ENCODE data around the gene KCNQ1. TPM values are rescaled to one million over a fixed set of nuclear protein-coding genes. Genes with fewer than 3 reads are reported as not detected.

The KCNQ1 gene
- total and polyA plus RNA-seq, 2 experiments from 2014 or later, result 0.45 to 0.87 TPM

DNA sequence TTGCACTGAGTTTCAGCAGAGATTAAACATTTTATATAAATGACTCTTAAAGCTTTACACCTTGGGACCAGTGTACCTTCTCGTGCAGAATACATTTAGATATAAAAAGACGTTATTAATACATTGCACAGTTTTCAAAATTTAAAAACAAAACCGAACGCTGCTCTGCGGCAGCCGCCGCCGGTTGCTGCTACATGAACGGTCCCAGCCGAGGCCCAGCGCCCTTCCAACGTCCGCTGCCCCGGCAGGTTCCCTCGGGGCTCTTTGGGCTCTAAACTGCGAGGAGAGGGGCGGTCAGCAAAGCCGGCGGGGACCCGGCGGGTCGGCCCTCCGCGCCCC lies 438.8 kb downstream of the KCNQ1 start:
- no peak overlapping the region for H3K27ac Mint-ChIP-seq
- no peak overlapping the region for H3K27ac ChIP-seq (ENCODE audit: low read depth)
- H3K27me3 Mint-ChIP-seq (ENCODE audit: insufficient read depth, low read depth, poor library complexity), result peaks cover 55% of the 10 kb centered on the region

DNA sequence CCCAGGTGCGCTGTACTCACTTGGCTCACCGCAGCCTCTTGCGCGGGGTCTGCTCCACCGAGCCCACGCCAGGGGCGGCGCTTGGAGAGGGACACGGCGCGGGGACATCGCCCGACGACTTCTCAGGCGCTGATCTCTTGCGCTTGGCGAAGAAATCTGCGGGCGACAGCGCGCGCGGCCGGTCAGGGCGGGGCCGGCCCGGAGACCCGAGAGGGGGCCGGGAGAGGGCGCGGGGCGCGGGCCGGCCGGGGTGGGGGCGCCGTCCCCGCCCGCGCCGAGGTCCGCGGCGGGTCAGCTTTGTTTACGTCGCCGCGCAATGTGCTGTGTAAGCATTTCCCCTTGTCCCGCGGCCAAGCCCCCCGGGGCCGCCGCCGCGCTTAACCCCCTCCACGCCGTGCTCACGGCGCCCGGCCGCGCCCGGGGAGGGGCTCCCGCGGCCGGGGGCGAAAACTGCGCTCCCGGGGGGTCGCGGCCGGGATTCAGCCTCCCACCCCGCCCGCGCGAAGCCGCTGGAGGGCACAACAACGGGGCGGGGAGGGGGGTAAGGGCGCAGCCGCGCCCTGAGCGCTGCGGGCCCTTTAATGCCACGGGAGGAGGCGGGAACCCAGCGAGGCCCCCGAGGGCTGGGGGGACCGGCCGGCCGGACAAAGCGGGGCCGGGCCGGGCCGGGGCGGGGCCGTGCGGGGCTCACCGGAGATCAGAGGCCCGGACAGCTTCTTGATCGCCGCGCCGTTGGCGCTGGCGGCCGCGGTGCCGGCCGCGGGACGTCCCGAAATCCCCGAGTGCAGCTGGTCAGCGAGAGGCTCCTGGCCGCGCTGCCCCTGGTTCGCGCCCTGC lies 439.4 kb downstream of the KCNQ1 start:
- peaks cover 15% of the 10 kb centered on the region; the same call in 1 of the 2 replicates for H3F3A ChIP-seq (replicated peaks; ENCODE audit: low read depth)
- no peak for DNase-seq (ENCODE audit: low spot score)
- H2AFZ ChIP-seq, result 0 out of 2 replicates have a peak overlapping the region, but pooled peaks have one; percentile 80
- no peaks in the 10 kb centered on the region for H3K9me2 ChIP-seq (ENCODE audit: insufficient read depth)
- peaks cover 5% of the 10 kb centered on the region; the same call in 1 of the 2 replicates for H4K20me1 ChIP-seq (replicated peaks; ENCODE audit: insufficient read depth)
- no peaks in the 10 kb centered on the region for H3K36me3 ChIP-seq (ENCODE audit: insufficient read depth)
- no peak overlapping the region for H3K27ac ChIP-seq (ENCODE audit: low read depth)
- Mint-ChIP-seq H3K36me3 (ENCODE audit: low read depth) (peaks cover 6% of the 10 kb centered on the region; the same call in 2 of the 3 replicates), H3K9me3 (0 out of 3 replicates have a peak, but pooled peaks cover 2% of the 10 kb centered on the region), H3K27me3 (ENCODE audit: insufficient read depth, low read depth, poor library complexity) (peaks cover 53% of the 10 kb centered on the region), H3K4me1 (peaks cover 23% of the 10 kb centered on the region), H3K4me3 (peak overlapping the region; percentile 69), H3K27ac (no peak overlapping the region)
- ATAC-seq, result peak; percentile 1; the same call in 2 of the 3 replicates
- no peaks in the 10 kb centered on the region for H3K79me2 ChIP-seq (replicated peaks; ENCODE audit: insufficient read depth)
- peak overlapping the region; percentile 69 for H3K4me3 ChIP-seq
- H3K27me3 ChIP-seq (ENCODE audit: insufficient read depth), result peaks cover 79% of the 10 kb centered on the region
- H3K4me2 ChIP-seq, result peak overlapping the region; percentile 85
- peaks cover 27% of the 10 kb centered on the region for H3K4me1 ChIP-seq (ENCODE audit: insufficient read depth)
- TF ChIP-seq CREB1 (CRISPR knock-in tag; IDR thresholded peaks at IDR 0.05; ENCODE audit: low read depth) (no peak), EZH2 (IDR thresholded peaks at IDR 0.05; ENCODE audit: low read depth, unreplicated experiment) (peak; percentile 53), ZNF114 (CRISPR knock-in tag; IDR thresholded peaks at IDR 0.05) (no peak)
- TF ChIP-seq, protein P1, sequence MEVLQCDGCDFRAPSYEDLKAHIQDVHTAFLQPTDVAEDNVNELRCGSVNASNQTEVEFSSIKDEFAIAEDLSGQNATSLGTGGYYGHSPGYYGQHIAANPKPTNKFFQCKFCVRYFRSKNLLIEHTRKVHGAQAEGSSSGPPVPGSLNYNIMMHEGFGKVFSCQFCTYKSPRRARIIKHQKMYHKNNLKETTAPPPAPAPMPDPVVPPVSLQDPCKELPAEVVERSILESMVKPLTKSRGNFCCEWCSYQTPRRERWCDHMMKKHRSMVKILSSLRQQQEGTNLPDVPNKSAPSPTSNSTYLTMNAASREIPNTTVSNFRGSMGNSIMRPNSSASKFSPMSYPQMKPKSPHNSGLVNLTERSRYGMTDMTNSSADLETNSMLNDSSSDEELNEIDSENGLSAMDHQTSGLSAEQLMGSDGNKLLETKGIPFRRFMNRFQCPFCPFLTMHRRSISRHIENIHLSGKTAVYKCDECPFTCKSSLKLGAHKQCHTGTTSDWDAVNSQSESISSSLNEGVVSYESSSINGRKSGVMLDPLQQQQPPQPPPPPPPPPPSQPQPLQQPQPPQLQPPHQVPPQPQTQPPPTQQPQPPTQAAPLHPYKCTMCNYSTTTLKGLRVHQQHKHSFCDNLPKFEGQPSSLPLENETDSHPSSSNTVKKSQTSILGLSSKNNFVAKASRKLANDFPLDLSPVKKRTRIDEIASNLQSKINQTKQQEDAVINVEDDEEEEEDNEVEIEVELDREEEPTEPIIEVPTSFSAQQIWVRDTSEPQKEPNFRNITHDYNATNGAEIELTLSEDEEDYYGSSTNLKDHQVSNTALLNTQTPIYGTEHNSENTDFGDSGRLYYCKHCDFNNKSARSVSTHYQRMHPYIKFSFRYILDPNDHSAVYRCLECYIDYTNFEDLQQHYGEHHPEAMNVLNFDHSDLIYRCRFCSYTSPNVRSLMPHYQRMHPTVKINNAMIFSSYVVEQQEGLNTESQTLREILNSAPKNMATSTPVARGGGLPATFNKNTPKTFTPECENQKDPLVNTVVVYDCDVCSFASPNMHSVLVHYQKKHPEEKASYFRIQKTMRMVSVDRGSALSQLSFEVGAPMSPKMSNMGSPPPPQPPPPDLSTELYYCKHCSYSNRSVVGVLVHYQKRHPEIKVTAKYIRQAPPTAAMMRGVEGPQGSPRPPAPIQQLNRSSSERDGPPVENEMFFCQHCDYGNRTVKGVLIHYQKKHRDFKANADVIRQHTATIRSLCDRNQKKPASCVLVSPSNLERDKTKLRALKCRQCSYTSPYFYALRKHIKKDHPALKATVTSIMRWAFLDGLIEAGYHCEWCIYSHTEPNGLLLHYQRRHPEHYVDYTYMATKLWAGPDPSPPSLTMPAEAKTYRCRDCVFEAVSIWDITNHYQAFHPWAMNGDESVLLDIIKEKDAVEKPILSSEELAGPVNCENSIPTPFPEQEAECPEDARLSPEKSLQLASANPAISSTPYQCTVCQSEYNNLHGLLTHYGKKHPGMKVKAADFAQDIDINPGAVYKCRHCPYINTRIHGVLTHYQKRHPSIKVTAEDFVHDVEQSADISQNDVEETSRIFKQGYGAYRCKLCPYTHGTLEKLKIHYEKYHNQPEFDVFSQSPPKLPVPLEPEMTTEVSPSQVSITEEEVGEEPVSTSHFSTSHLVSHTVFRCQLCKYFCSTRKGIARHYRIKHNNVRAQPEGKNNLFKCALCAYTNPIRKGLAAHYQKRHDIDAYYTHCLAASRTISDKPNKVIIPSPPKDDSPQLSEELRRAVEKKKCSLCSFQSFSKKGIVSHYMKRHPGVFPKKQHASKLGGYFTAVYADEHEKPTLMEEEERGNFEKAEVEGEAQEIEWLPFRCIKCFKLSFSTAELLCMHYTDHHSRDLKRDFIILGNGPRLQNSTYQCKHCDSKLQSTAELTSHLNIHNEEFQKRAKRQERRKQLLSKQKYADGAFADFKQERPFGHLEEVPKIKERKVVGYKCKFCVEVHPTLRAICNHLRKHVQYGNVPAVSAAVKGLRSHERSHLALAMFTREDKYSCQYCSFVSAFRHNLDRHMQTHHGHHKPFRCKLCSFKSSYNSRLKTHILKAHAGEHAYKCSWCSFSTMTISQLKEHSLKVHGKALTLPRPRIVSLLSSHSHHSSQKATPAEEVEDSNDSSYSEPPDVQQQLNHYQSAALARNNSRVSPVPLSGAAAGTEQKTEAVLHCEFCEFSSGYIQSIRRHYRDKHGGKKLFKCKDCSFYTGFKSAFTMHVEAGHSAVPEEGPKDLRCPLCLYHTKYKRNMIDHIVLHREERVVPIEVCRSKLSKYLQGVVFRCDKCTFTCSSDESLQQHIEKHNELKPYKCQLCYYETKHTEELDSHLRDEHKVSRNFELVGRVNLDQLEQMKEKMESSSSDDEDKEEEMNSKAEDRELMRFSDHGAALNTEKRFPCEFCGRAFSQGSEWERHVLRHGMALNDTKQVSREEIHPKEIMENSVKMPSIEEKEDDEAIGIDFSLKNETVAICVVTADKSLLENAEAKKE (CRISPR knock-in tag; IDR thresholded peaks at IDR 0.05), result no peak
- TF ChIP-seq, protein P2, sequence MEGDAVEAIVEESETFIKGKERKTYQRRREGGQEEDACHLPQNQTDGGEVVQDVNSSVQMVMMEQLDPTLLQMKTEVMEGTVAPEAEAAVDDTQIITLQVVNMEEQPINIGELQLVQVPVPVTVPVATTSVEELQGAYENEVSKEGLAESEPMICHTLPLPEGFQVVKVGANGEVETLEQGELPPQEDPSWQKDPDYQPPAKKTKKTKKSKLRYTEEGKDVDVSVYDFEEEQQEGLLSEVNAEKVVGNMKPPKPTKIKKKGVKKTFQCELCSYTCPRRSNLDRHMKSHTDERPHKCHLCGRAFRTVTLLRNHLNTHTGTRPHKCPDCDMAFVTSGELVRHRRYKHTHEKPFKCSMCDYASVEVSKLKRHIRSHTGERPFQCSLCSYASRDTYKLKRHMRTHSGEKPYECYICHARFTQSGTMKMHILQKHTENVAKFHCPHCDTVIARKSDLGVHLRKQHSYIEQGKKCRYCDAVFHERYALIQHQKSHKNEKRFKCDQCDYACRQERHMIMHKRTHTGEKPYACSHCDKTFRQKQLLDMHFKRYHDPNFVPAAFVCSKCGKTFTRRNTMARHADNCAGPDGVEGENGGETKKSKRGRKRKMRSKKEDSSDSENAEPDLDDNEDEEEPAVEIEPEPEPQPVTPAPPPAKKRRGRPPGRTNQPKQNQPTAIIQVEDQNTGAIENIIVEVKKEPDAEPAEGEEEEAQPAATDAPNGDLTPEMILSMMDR (conservative IDR thresholded peaks at IDR 0.05; ENCODE audit: low read depth in 2 of 2), result no peak

More for the DNA sequence above, 438.8 kb downstream of the KCNQ1 start:
- no peaks in the 10 kb centered on the region for H3K9me2 ChIP-seq (ENCODE audit: insufficient read depth)
- H2AFZ ChIP-seq, result 0 out of 2 replicates have a peak overlapping the region, but pooled peaks have one; percentile 80
- H4K20me1 ChIP-seq (replicated peaks; ENCODE audit: insufficient read depth), result peaks cover 5% of the 10 kb centered on the region; the same call in 1 of the 2 replicates
- peaks cover 84% of the 10 kb centered on the region for H3K27me3 ChIP-seq (ENCODE audit: insufficient read depth)
- H3K4me1 ChIP-seq (ENCODE audit: insufficient read depth), result peaks cover 27% of the 10 kb centered on the region
- peaks cover 23% of the 10 kb centered on the region for H3K4me1 Mint-ChIP-seq
- H3K4me2 ChIP-seq, result peak overlapping the region; percentile 85
- TF ChIP-seq ZNF331 (CRISPR knock-in tag; IDR thresholded peaks at IDR 0.05; ENCODE audit: low read depth), result no peak
- TF ChIP-seq EZH2 (IDR thresholded peaks at IDR 0.05; ENCODE audit: low read depth, unreplicated experiment), result peak; percentile 78
- TF ChIP-seq EZH2phosphoT487 (IDR thresholded peaks at IDR 0.05; ENCODE audit: unreplicated experiment), result peak; percentile 48
- TF ChIP-seq STAT1 (IDR thresholded peaks at IDR 0.05; ENCODE audit: unreplicated experiment), result no peak
- no peak for TF ChIP-seq CREB1 (CRISPR knock-in tag; IDR thresholded peaks at IDR 0.05; ENCODE audit: low read depth)
- TF ChIP-seq ZNF114 (CRISPR knock-in tag; IDR thresholded peaks at IDR 0.05), result no peak
- DNase-seq (ENCODE audit: low spot score), result peak; percentile 64
- H3F3A ChIP-seq (replicated peaks; ENCODE audit: low read depth), result peaks cover 15% of the 10 kb centered on the region; the same call in 1 of the 2 replicates
- H3K36me3 ChIP-seq (ENCODE audit: insufficient read depth), result no peaks in the 10 kb centered on the region
- no peaks in the 10 kb centered on the region for H3K79me2 ChIP-seq (replicated peaks; ENCODE audit: insufficient read depth)
- H3K4me3 ChIP-seq, result peak overlapping the region; percentile 69
- H3K4me3 Mint-ChIP-seq, result peak overlapping the region; percentile 69
- H3K9me3 Mint-ChIP-seq, result peaks cover 3% of the 10 kb centered on the region; the same call in 2 of the 3 replicates
- peak; percentile 1; the same call in 2 of the 3 replicates for ATAC-seq
- H3K36me3 Mint-ChIP-seq (ENCODE audit: low read depth), result peaks cover 6% of the 10 kb centered on the region; the same call in 2 of the 3 replicates

Measured in GM23338 (cell line).